GM12878 (cell line): ENCODE data around the gene C5. TPM values are rescaled to one million over a fixed set of nuclear protein-coding genes. Genes with fewer than 3 reads are reported as not detected.

Experiments
- CEBPZ ChIP-seq: fragments of 150-350 bp; IDR thresholded peaks from 2 replicates; pipeline ENCODE4 v1.6.1; 2016; ENCODE audit warnings: low read depth, low read length
- EGR1 ChIP-seq, 2 experiments: IDR thresholded peaks; 1 replicate in 1 of 2; 2 replicates in 1 of 2; pipeline ENCODE4 v1.6.1; 2011 to 2012; ENCODE audit warnings: low read depth in 2 of 2, low read length in 2 of 2, borderline replicate concordance in 1 of 2, mild to moderate bottlenecking in 1 of 2, moderate library complexity in 1 of 2
- ELK1 ChIP-seq: IDR thresholded peaks from 2 replicates; pipeline ENCODE4 v1.6.1; 2012; ENCODE audit warnings: low read depth, low read length, improper control_type of control experiment
- HSF1 ChIP-seq: fragments of 150-350 bp; IDR thresholded peaks from 2 replicates; pipeline ENCODE4 v1.6.1; 2014; ENCODE audit warnings: mild to moderate bottlenecking, low read depth, low read length
- IKZF1 ChIP-seq: fragments of 450-650 bp; conservative IDR thresholded peaks from 2 replicates; pipeline ENCODE4 v1.6.1; 2017; ENCODE audit warnings: antibody characterized with exemption, mild to moderate bottlenecking
- KDM1A ChIP-seq: fragments of 200-600 bp; sonication (generic); IDR thresholded peaks from 2 replicates; pipeline ENCODE4 v1.6.1; 2016; ENCODE audit warnings: borderline replicate concordance
- MLLT1 ChIP-seq: fragments of 450-650 bp; IDR thresholded peaks from 2 replicates; pipeline ENCODE4 v1.6.1; 2016; ENCODE audit warnings: mild to moderate bottlenecking
- MYB ChIP-seq: fragments of 150-350 bp; IDR thresholded peaks from 2 replicates; pipeline ENCODE4 v1.6.1; 2014; ENCODE audit warnings: mild to moderate bottlenecking, low read depth, low read length, borderline replicate concordance
- PKNOX1 ChIP-seq: fragments of 450-650 bp; IDR thresholded peaks from 2 replicates; pipeline ENCODE4 v1.6.1; 2016; ENCODE audit warnings: mild to moderate bottlenecking
- RAD51 ChIP-seq: fragments of 450-650 bp; IDR thresholded peaks from 2 replicates; pipeline ENCODE4 v1.6.1; 2016; ENCODE audit warnings: moderate library complexity, mild to moderate bottlenecking, inconsistent platforms
- SIX5 ChIP-seq: IDR thresholded peaks from 2 replicates; pipeline ENCODE4 v1.6.1; 2011; ENCODE audit warnings: mild to moderate bottlenecking, low read depth, low read length, moderate library complexity; ENCODE audit not compliant: severe bottlenecking
- STAT1 ChIP-seq: fragments of 450-650 bp; conservative IDR thresholded peaks from 2 replicates; pipeline ENCODE4 v1.6.1; 2014; ENCODE audit warnings: antibody characterized with exemption, mild to moderate bottlenecking
- polyA plus RNA-seq, 11 experiments: library from polyadenylated mRNA; depleted of rRNA in 4 of 11; unstranded in 6 of 11; stranded (reverse) in 5 of 11; fragments of >200 nt; fragmentation: Nextera tagmentation in 4 of 11; fragmentation: Illumina TruSeq in 1 of 11; extraction: Ambion mirVana in 4 of 11; extraction: Trizol in 1 of 11; gene quantifications; 1 replicate in 1 of 11; 2 replicates in 10 of 11; pipeline versions ENCODE4 v1.2.1 to v1.2.3, GENCODE V29; 2011 to 2016; ENCODE audit warnings: inconsistent platforms in 2 of 11, missing spikeins in 2 of 11, low read depth in 1 of 11
- total RNA-seq, 4 experiments: library from RNA; depleted of rRNA in 3 of 4; stranded (reverse); fragments of >200 nt in 3 of 4; fragmentation: Illumina TruSeq in 1 of 4; extraction: Trizol in 1 of 4; gene quantifications; 2 replicates each; pipeline versions ENCODE4 v1.2.1 to v1.2.3, GENCODE V29; 2013 to 2021

C5 gene
- total and polyA plus RNA-seq, 10 of the 15 experiments (the other 5 are each of a cell fraction or from before 2014, with no cell fraction given) = 0.39 to 2.2 (median 1.2) TPM

- TF ChIP-seq IKZF1 (no peak), STAT1 (no peak), EGR1 (IDR thresholded peaks at IDR 0.05; ENCODE audit: borderline replicate concordance in 1 of 2, low read depth in 2 of 2, low read length in 2 of 2) (no peak), HSF1 (no peak), CEBPZ (no peak), SIX5 (no peak), MLLT1 (no peak), MYB (no peak), PKNOX1 (no peak), KDM1A (no peak), RAD51 (no peak), ELK1 (no peak)
Measured at GRCh38 chr9:120978987-120979386, 71.1 kb downstream of the C5 start (continued).
